Tongue (tissue), 2 donors: ENCODE measurements around the gene ATF7. TPM values are rescaled to one million over a fixed set of nuclear protein-coding genes. Genes with fewer than 3 reads are reported as not detected.
"Not testable (repeated sequence)": the region's sequence is repeated elsewhere in the genome, so short reads cannot be mapped to it uniquely, and the experiment has no call there.

ENCODE experiments used
- DNase-seq: peaks from one replicate; pipeline ENCODE4 v3.0.0-alpha.2; 2015
- total RNA-seq: library from RNA; depleted of rRNA; stranded (reverse); fragments of >200 nt; gene quantifications from one replicate; pipeline ENCODE4 v1.2.3, GENCODE V29; 2014

ATF7 gene
- total RNA-seq, 1 donor from 2014 or later: 21.1 TPM

DNA sequence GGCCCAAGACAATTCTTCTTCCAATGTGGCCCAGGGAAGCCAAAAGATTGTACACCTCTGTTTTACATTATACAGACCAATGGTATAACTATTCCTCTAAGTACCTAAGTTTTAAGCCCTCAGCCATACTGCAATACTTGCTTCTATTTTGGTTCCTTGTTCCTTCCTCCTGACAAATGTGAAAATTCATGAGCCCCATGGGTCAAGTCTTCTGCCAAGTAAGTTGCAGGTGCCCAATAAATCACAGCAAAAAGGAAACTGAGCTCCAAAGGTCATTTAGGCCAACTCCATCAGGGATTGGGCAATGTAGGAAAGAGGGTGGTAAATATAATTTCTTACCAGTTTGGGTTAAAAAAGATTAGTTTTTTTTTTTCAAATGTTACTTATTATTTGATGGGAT, 61.2 kb downstream of the ATF7 start:
- no peak for DNase-seq

DNA sequence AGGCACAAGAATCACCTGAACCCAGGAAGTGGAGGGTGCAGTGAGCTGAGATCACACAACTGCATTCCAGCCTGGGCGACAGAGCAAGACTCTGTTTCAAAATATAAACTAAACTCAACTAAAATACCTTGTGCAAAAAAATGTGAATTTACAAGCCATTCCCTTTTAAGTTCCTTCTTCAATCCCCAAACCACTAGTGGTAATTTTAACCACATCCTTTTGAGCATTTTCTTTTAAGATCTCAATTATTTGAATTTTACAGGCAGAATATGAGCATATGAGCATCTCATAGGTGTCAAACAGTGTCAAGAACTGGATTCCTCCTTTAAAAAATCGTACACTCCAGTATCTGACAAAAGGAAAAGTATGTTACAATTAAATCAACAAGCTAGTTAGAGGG, 61.9 kb downstream of the ATF7 start:
- no peak for DNase-seq

DNA sequence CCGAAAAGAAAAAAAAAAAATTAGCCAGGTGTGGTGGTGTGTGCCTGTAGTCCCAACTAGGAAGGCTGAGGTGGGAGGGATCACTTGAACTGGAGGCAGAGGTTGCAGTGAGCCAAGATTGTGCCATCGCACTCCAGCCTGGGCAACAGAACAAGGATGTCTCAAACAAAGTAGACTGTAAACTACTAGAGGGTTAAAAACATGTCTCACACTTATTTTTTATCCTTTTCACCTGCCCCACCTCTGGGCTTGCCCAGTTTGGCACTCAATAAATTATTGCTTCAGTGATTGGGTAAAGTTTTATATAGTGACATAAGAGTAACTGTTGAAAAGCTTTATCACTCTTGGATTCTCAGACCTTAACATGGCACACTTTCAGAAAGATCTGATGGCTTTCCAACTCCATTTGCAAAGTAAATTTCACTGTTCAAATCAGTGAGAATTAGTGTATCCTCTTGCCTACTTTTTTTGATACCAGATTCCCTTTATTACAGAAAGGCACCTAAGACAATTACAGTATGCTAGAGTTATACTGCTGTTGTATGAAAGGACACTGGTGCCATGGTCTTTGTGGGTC, 62.6 kb downstream of the ATF7 start:
- no peak for DNase-seq

DNA sequence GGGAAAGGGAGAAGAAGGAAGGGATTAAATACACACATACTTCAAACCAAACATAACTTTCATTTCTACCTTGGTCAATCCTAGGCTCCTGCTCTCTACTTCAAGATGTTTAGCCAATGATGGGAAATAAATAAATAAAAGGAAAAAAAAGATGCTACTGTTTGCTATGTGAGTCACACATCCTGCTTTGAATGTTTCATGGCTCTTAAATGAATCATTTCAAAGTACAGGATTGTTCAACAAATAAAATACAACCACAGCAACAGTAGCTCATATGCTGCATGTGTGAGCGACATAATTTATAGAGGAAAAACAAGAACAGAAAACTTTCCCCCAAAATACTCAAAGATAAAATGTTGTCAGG, 64.6 kb downstream of the ATF7 start:
- DNase-seq: no peak

DNA sequence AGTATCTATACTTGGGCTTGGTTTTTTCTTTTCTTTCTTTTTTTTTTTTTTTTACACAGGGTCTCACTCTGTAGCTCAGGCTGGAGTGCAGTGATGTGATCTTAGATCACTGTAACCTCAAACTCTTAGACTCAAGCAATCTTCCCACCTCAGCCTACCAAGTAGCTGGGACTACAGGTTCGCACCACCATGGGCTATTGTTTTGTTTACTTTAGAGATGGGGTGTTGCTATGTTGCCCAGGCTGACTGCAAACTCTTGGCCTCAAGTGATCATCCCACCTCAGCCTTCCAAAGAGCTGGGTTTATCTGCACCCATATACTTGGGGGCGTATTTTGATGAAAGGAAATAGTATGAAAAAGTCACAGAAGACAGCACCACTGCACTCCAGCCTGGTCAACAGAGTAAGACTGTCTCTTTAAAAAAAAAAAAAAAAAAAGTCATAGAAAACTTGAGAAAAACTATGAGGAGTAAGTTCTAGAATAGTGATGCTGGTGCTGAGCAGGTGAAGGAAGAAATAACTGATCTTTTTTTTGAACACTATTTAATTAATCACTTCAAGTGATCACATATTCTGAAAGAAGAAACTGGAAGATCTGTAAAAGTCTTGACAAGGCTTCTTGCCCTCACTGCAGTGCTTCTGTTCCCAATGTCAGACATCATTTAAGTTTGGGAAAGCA, 65.1 kb downstream of the ATF7 start:
- no peak for DNase-seq

DNA sequence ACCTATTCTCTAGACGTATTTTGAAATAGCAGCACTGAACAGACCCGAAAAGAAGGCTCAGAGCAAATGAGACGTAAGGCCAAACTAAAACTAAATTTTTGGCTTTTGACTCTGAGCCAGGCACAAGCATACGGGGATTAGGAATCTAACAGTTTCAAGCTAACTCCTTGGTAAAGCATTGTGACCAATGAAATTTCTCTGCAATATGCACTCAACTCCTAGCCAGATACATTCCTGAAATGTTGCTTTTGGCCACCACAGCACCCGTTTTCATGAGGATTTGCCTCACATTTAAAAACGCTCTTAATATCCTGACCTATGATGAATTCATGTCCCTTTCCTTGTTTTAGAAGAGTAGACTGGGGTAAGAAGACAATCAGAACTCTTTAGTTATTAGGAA, 65.8 kb downstream of the ATF7 start:
- DNase-seq: peak; percentile 63

DNA sequence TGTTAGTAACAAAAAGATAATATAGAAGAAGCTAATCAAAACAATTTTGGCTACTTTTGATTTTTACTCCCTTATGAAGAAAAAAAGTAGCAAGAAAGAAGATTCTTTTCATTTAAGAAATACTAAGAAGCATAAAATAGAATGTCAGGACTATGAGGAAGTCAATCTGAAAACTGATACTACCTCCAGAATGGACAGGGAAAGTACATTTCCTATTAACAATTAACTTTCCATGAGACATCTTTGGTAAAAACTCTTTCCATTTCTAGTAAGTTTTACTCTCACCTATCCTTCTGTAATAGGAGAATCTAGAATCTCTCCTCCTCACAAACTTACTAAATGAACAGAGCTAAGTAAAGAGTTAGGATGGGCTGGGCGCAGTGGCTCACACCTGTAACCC, 67.6 kb downstream of the ATF7 start:
- no peak for DNase-seq

DNA sequence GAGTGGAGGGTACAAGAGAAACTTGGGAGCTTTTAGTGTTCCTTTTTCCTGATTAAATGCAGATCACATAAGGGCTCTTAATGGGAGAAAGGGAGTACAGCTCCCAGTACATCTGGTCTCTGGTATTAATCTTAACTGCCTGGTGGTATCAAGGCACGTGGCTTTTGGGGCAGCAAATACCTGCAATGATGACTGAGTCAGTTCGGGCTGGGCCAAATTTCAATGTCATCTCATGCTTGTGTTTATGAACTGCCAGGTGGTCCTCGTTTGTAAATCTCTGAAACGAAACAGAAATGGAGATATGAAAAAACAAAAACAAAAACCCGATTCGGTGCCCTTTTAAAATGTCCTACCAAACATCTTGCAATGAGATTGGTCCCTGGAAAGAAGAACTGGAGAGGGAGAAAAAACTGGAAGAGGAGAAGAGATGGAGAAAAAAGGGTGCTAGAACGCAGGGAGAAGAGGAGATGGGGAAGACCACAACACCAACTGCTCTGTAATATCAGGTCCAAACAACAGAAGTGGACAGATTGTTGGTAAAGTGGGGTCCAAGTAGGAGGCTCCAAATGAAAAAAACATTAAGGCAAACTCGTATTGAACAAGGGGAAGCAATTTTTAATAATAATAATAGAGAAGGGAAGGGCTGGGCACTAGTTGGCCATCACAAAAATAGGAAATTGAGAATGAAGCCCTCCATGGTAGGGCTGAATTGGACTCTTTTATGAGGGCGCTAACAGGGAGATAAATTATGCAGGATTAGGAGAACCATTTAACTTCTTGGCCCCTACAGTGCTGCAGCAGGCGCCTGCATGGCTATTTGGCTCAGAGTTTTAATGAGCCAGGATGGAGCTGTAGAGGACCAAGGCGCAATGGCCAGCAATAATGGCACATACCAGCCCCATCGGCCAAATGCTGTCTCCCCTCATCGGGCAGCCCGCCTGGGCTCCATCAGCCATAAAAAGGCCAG, 73.5 kb downstream of the ATF7 start:
- DNase-seq: no peak

DNA sequence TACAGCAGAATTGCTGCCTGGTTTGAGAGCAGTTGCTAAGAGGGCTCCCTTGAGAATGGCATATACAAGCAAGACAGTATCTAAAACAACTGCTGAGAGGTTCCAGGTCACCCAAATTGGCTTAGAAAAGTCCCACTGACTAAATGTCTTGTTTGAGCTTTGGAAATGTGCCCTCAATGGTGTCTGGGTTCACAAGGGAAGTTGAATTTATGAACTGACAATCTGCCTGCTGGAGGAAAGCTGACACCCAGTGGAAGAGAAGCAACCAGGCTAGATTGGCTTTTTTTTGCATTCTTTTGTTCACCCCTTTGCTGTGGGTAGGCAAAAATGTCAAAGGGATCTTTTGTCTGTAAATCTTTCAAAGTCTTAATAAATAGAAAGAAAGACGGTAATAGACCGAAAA, 74.3 kb downstream of the ATF7 start:
- no peak for DNase-seq

DNA sequence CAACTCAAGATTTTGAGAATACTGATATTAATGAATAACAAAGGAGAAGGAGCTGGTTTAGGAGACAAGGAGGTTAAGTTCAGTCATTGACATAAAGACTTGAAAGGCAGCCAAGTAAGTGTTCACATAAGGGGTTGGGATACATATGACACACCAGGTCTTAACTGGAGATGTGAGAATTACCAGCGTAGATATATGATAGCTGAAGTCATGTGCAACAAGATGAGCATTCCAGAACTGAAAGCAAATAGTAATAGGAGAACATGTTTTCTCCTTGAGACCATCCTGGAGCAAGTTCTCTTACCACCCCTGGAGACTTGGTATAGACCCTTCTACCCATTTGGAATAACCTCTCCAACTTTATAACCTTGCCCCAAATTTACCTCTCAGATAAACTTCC, 75.6 kb downstream of the ATF7 start:
- peak; percentile 51 for DNase-seq

DNA sequence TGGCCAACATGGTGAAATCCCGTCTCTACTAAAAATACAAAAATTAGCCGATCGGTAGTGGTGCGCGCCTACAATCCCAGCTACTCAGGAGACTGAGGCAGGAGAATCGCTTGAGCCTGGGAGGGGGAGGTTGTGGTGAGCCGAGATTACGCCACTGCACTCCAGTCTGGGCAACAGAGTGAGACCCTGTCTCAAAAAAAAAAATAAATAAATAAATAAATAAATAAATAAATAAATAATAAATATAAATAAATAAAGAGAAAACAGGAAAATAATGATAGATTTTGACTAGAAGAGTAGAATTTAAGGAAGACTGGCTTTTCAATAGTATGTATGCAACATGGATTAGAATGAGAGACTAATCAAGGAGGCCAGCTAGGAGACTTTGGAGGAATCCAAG, 76.1 kb downstream of the ATF7 start:
- not testable (repeated sequence) for DNase-seq

DNA sequence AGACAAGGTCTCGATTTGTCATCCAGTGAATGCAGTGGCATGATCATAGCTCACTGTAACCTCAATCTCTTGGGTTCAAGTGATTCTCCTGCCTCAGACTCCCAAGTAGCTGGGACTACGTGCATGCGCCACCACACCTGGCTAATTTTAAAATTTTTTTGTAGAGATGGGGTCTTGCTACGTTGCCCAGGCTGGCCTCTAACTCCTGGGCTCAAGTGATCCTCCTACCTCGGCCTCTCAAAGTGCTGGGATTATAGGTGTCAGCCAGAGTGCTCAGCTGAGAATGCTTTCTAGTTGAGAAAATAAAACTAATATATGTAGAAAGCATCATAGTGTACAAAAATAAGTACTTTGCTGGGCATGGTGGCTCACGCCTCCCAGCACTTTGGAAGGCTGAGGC, 77.8 kb downstream of the ATF7 start:
- DNase-seq: not testable (repeated sequence)

DNA sequence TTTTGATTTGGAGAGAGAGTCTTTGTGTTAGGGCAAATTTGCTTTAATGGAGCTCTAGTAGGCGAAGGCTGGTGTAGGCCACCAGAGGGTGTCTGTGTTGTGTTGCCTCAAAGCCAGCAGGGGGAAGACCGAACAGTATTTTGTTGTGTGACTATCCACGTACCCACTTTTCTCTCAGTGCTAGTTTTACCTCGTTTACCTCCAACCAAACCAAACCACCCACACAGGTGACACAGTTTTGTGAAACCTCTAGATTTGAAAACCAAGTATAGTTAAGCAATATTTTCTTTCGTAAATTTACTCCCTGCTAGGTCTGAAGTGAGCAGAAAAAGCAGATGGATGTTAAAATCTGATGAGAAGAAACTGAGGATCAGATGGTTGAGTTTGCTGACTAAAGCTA, 82.6 kb downstream of the ATF7 start:
- peak; percentile 80 for DNase-seq

DNA sequence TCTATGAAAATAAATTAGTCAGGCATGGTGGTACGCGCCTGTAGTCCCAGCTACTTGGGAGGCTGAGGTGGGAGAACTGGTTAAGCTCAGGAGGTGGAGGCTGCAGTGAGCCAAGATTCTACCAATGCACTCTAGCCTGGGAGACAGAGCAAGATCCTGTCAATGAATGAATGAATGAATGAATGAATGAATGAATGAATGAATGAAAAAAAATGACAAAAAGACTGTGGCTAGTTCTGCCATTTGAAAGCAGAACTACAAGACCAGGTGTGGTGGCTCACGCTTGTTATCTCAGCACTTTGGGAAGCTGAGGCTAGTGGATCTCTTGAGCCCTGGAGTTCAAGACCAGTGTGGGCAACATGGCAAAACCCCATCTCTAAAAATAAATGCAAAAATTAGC, 86.7 kb downstream of the ATF7 start:
- no peak for DNase-seq

DNA sequence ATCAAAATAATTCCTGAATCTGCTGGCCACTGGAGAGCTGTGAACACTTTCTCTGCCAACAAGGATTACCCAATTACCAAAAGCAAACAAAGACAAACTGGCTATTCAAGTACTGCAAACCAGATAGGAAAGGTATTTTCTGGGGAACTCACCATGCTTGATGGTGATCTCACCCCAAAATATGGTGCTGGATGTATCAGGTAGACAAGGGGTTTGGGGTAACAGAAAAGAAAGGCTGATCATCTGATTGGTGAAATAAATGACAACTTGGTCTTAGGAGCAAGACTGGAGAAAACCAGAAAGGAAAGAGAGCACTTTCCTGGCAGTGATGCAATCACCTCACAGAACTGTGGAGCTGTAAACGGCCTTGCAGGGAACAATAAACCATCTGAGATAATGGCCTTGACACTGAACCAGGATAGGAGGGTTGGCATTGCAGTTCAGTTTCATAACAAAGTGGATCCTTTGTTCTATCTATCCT, 87.9 kb downstream of the ATF7 start:
- no peak for DNase-seq

DNA sequence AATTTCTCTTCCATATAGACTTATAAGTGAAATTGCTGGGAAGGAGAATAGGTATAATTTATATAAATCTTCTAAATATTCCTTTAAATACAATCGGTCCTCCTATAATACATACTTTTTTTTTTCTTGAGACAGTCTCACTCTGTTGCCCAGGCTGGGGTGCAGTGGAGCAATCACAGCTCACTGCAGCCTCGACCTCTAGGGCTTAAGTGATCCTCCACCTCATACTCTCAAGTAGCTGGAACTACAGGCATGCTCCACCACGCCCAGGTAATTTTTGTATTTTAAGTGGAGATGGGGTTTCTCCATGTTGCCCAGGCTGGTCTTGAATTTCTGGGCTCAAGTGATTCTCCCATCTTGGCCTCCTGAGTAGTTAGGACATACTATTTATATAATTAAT, 89.2 kb downstream of the ATF7 start:
- no peak for DNase-seq

DNA sequence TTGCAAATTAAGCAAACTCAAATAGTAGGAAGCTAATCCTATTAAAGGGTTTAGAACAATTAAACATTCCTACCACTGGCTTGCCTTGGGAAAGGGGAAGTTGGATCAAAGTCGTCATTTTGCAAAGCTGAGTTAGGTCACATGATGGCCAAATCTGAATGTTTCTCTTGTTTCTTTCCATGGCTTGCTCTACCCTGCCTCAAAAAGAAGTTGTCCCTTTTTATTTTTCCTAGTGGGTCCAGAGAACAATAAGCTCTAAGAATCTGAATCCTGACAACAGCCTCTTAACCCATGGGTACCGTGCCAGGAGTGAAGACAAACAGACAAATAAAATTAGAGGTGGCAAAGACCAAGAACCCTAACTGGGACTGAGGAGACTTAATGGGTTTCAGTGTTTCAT, 92.7 kb downstream of the ATF7 start:
- no peak for DNase-seq

DNA sequence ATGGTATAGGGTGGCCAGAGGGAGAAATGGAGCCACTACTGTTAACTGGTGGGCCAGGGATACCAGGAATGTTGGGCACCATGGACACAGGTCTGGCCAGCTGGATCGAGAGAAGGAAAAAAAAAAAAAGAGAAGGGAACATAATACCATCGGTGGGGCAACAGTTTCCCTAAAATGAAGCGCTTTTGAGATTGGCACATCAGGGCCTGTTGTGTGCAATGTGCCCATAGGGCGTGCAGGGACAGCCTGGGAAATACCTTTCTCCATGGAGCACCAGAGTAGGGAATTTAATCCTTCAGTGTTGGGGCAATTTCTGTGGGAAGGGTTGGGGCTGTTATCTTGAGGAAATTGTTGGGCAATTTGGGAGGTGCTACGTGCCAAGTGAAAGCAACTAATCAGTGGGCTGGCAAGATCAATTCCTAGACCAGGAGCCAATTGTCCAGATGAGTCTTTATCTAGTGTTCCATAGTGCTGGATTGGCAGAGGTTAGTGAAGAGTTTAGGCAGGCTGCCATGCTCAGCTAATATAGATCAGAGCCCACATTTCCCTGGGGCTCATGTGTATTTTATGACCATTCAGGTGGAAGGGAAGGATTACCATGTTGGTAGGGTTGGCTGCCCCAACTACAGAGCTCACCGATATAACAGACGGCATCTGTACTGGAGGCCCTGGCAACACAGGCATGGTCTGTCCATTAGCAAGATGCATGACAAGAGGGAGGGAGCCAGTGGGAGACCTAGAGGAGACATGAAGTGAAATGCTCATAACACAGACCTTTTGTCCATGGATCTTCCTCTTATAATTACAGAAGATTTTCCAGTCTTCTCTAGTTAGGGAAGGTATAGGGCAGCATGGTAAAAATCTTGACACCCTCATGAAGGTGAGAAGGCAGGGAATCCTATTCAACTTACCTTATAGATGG, 93.4 kb downstream of the ATF7 start:
- DNase-seq: no peak

DNA sequence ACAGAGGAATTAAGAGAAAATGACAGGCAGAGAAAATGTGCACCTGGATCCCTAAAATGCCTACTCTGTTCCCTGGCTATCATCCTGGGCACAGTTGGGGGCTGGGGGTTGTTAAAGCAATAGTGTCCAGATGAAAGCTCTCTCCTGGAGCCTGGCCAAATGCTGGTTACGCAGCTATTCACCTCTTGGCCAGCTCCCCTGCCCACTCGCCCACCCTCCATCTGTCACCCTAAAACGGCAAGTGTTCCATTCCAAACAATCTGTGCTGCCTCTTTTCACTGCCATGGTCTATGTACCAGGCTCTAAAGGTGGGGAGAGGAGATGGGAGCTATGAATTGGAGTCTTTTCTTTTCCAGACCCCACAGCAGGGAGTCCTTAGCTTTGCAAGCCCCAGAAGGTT, 94.2 kb downstream of the ATF7 start:
- DNase-seq: no peak

DNA sequence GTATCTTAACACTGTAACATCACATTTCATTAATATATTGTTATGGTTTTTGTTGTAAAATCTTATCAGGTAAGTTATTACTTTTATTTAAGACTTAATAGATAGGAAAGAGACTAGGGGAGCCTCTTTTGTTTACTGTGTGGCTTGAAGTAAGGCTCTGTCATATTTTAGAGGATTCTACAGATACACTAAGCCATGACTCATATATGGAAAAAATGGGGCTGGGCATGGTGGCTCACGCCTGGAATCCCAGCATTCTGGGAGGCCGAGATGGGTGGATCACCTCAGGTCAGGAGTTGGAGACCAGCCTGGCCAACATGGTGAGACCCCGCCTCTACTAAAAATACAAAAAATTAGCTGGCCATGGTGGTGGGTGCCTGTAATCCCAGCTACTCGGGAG, 95.3 kb downstream of the ATF7 start:
- no peak for DNase-seq

DNA sequence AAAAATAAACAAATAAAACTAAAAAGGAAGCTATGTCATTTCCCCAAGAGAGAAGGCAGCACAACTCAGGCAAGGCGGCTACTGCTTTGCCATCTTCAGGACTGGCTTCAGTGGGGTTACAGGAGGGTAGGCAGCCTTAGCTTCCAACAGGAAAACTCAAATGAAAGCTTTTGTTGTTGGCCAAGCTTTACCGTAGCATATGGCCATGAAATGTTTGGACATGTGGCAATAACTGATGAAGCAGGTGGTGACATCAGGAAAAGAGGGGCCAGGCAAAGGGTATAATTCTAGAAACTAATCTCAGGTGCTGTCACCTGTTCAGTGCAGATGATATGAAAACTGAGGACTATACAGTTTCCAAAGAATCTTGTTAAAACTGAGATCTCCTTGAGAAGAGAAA, 96.1 kb downstream of the ATF7 start:
- no peak for DNase-seq

DNA sequence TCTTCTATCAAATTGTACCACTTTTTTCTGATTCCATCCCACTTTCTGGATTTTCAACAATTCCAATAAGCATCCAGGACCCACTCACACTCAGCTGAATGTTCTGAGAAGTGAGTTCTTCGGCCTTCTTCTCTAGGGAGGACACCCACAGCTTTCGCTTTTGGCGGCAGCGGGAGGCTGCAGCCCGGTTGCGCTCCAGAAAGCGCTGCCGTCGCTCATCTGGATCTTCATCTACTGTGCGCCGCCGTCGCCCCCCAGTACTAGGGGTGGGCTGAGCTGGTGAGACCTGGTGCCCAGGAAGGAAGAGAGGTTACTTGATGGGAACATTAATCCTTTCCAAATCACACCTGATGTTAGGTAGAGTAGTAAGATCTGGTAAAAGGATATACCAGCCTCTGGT, 101.7 kb downstream of the ATF7 start:
- no peak for DNase-seq
